Measurements from ENCODE around the gene LDOC1. TPM values are rescaled to one million over a fixed set of nuclear protein-coding genes. Genes with fewer than 3 reads are reported as not detected.

Gene LDOC1
- 53.0 TPM for polyA plus RNA-seq (2013, experiment 1 of 2)
- polyA plus RNA-seq (2013, experiment 2 of 2), result 54.7 TPM

DNA sequence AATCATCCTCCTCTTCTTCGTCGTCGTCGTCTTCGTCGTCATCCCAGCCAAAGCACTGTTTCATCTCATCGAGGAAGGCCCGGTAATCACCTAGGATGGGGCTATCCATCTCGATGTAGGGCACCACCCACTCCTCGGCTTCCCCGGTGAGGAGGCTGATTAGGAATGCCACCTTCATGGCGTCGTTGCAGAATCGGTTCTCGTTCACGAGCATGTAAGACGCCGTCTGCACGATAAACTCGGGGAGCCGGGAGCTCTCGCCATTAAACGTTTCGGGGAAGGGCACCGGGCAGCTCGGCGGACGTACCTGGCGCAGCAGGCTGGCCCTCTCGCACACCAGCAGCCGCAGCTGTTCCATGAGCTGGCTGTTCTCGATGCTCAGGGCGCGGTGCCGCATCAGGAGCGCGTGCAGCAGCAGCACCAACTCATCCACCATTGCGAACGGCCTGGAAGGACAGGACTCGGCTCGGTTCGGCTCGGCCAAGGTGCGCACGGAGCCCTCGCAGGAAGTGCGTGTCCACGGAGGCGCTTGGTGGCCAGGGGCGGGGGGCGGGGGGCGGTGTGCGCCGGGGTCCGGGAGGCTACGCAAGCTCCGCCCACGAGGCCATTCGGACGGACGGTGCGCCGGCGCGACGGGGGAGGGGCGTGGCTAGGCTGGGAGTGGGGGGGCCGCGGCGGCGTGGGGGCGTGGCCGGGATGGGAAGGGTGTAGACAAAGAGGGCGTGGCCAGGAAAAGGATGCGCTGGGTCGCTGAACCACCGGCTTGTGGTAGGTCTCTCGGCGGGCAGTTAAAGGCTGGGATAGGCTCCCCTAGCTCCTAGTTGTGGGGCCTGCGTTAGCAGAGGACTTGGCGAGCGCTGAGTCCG is at the start of gene LDOC1:
TSS of gene LDOC1 (minus strand) at position 544 of the 866 bp plus-strand sequence. CDS start at position 436, 108 bp downstream.
- no peaks in the 10 kb centered on the region for H3K27me3 ChIP-seq (ENCODE audit: insufficient read depth, low read length, poor library complexity)
- peak within 1 kb of the TSS; percentile 77 for H3K4me3 ChIP-seq (ENCODE audit: low read length)
- H4K5ac ChIP-seq (ENCODE audit: low read length), result no peak within 1 kb of the TSS
- peak within 1 kb of the TSS; percentile 29 for H3K4me2 ChIP-seq (ENCODE audit: low read length)
- no peak within 1 kb of the TSS for H2BK15ac ChIP-seq (replicated peaks; ENCODE audit: low read depth)
- no peak within 1 kb of the TSS for H3K27ac ChIP-seq (ENCODE audit: low read depth, low read length)
- H3K4me1 ChIP-seq (ENCODE audit: control insufficient read depth, low read depth, low read length), result no peaks in the 10 kb centered on the region
- no peaks in the 10 kb centered on the region for H3K79me2 ChIP-seq (ENCODE audit: control insufficient read depth, insufficient read depth, low read length)
- H3K56ac ChIP-seq (ENCODE audit: low read length), result peak within 1 kb of the TSS; percentile 93
- no peaks in the 10 kb centered on the region for H3K79me1 ChIP-seq (ENCODE audit: low read length)
- H3K4ac ChIP-seq (ENCODE audit: low read depth, low read length), result no peak within 1 kb of the TSS
- H3K36me3 ChIP-seq (ENCODE audit: control insufficient read depth, insufficient read depth, low read length), result no peaks in the 10 kb centered on the region
- no peak within 1 kb of the TSS for H2BK5ac ChIP-seq (ENCODE audit: low read length)
- H2BK120ac ChIP-seq (ENCODE audit: low read depth, low read length), result no peak within 1 kb of the TSS
- H3K18ac ChIP-seq (ENCODE audit: low read length), result no peak within 1 kb of the TSS
- H3K9ac ChIP-seq (ENCODE audit: low read length), result peak within 1 kb of the TSS; percentile 92
- no peak within 1 kb of the TSS for H2AK5ac ChIP-seq (ENCODE audit: low read length)
- no peak within 1 kb of the TSS for H4K8ac ChIP-seq (ENCODE audit: low read depth, low read length)
- DNase-seq, result peak; percentile 90
- H3K23ac ChIP-seq (ENCODE audit: low read length), result no peak within 1 kb of the TSS
- no CpG with 5 or more reads among the region's 83 CpGs for WGBS (ENCODE audit: extremely low coverage, insufficient coverage, low lambda C conversion rate)

- Histone ChIP-seq H4K5ac (ENCODE audit: low read length) (no peak overlapping the region), H3K56ac (ENCODE audit: low read length) (no peak overlapping the region), H3K4me3 (ENCODE audit: low read length) (no peak overlapping the region), H3K27me3 (ENCODE audit: insufficient read depth, low read length, poor library complexity) (no peaks in the 10 kb centered on the region), H2BK5ac (ENCODE audit: low read length) (no peak overlapping the region), H3K36me3 (ENCODE audit: control insufficient read depth, insufficient read depth, low read length) (no peaks in the 10 kb centered on the region), H3K9ac (ENCODE audit: low read length) (no peak overlapping the region), H3K4me2 (ENCODE audit: low read length) (no peak overlapping the region), H2BK120ac (ENCODE audit: low read depth, low read length) (no peak overlapping the region), H3K23ac (ENCODE audit: low read length) (no peak overlapping the region), H3K79me1 (ENCODE audit: low read length) (no peaks in the 10 kb centered on the region), H3K27ac (ENCODE audit: low read depth, low read length) (no peak overlapping the region), H4K8ac (ENCODE audit: low read depth, low read length) (no peak overlapping the region), H3K4ac (ENCODE audit: low read depth, low read length) (no peak overlapping the region), H2BK15ac (replicated peaks; ENCODE audit: low read depth) (no peak overlapping the region), H3K18ac (ENCODE audit: low read length) (no peak overlapping the region), H3K79me2 (ENCODE audit: control insufficient read depth, insufficient read depth, low read length) (no peaks in the 10 kb centered on the region), H3K4me1 (ENCODE audit: control insufficient read depth, low read depth, low read length) (no peaks in the 10 kb centered on the region), H2AK5ac (ENCODE audit: low read length) (no peak overlapping the region)
- DNase-seq, result no peak
- WGBS (ENCODE audit: extremely low coverage, insufficient coverage, low lambda C conversion rate), result no CpG with 5 or more reads among the region's 2 CpGs
Observed at GRCh38 chrX:141221611-141222010, 44.7 kb upstream of the LDOC1 start.

DNA sequence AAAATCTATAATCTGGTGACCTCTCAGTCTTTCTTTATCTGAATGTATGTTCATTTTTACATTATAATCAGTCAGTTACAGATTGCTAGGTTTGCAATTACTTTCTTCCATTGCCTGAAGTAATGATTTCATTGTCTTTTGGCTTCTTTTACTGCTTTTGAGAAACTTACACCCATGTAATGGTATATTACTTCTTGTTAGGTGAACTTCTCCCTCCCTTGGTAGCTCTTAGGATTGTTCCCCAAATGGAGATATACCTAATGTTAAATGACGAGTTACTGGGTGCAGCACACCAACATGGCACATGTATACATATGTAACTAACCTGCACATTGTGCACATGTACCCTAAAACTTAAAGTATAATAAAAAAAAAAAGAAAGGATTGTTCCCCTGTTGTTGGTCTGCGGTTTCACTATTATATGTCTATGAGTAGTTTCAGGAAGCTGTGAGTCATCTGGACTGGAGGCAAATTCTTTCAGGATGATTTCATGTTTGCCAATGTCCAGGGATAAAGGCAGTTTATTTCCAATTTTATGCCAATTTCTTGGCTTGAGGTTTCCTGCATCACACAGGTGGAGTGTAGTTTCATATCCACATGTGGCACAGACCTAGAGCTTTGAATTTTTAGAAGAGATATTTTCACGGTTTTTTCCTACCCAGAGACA is 43.5 kb upstream of the LDOC1 start:
- Histone ChIP-seq H3K56ac (ENCODE audit: low read length) (no peak overlapping the region), H3K79me2 (ENCODE audit: control insufficient read depth, insufficient read depth, low read length) (no peaks in the 10 kb centered on the region), H2BK5ac (ENCODE audit: low read length) (no peak overlapping the region), H3K9ac (ENCODE audit: low read length) (no peak overlapping the region), H3K18ac (ENCODE audit: low read length) (no peak overlapping the region), H2BK120ac (ENCODE audit: low read depth, low read length) (no peak overlapping the region), H2AK5ac (ENCODE audit: low read length) (no peak overlapping the region), H4K8ac (ENCODE audit: low read depth, low read length) (no peak overlapping the region), H3K36me3 (ENCODE audit: control insufficient read depth, insufficient read depth, low read length) (no peaks in the 10 kb centered on the region), H4K5ac (ENCODE audit: low read length) (no peak overlapping the region), H3K79me1 (ENCODE audit: low read length) (no peaks in the 10 kb centered on the region), H3K23ac (ENCODE audit: low read length) (no peak overlapping the region), H2BK15ac (replicated peaks; ENCODE audit: low read depth) (no peak overlapping the region), H3K4ac (ENCODE audit: low read depth, low read length) (no peak overlapping the region), H3K27me3 (ENCODE audit: insufficient read depth, low read length, poor library complexity) (no peaks in the 10 kb centered on the region), H3K4me2 (ENCODE audit: low read length) (no peak overlapping the region), H3K4me3 (ENCODE audit: low read length) (no peak overlapping the region), H3K27ac (ENCODE audit: low read depth, low read length) (no peak overlapping the region), H3K4me1 (ENCODE audit: control insufficient read depth, low read depth, low read length) (no peaks in the 10 kb centered on the region)
- DNase-seq, result peak; percentile 42
- WGBS (ENCODE audit: extremely low coverage, insufficient coverage, low lambda C conversion rate), result no CpG with 5 or more reads among the region's 3 CpGs

GRCh38 chrX:141214196-141214595 is 37.3 kb upstream of the LDOC1 start:
- WGBS (ENCODE audit: extremely low coverage, insufficient coverage, low lambda C conversion rate), result no CpG with 5 or more reads among the region's 1 CpG
- no peak overlapping the region for H4K8ac ChIP-seq (ENCODE audit: low read depth, low read length)

GRCh38 chrX:141201962-141202361 is 25.0 kb upstream of the LDOC1 start:
- no peaks in the 10 kb centered on the region for H3K79me1 ChIP-seq (ENCODE audit: low read length)
- H4K8ac ChIP-seq (ENCODE audit: low read depth, low read length), result no peak overlapping the region
- H3K18ac ChIP-seq (ENCODE audit: low read length), result no peak overlapping the region
- no peak overlapping the region for H2BK120ac ChIP-seq (ENCODE audit: low read depth, low read length)
- no peak overlapping the region for H3K27ac ChIP-seq (ENCODE audit: low read depth, low read length)
- H2BK5ac ChIP-seq (ENCODE audit: low read length), result no peak overlapping the region
- no peak overlapping the region for H3K9ac ChIP-seq (ENCODE audit: low read length)
- H3K4me1 ChIP-seq (ENCODE audit: control insufficient read depth, low read depth, low read length), result no peaks in the 10 kb centered on the region
- no peak for DNase-seq
- no peak overlapping the region for H3K4me3 ChIP-seq (ENCODE audit: low read length)
- H3K36me3 ChIP-seq (ENCODE audit: control insufficient read depth, insufficient read depth, low read length), result no peaks in the 10 kb centered on the region
- no peak overlapping the region for H3K4me2 ChIP-seq (ENCODE audit: low read length)
- H3K23ac ChIP-seq (ENCODE audit: low read length), result no peak overlapping the region
- H2BK15ac ChIP-seq (replicated peaks; ENCODE audit: low read depth), result no peak overlapping the region
- no peaks in the 10 kb centered on the region for H3K27me3 ChIP-seq (ENCODE audit: insufficient read depth, low read length, poor library complexity)
- WGBS (ENCODE audit: extremely low coverage, insufficient coverage, low lambda C conversion rate), result no CpG with 5 or more reads among the region's 3 CpGs
- H3K79me2 ChIP-seq (ENCODE audit: control insufficient read depth, insufficient read depth, low read length), result no peaks in the 10 kb centered on the region
- no peak overlapping the region for H2AK5ac ChIP-seq (ENCODE audit: low read length)
- H3K56ac ChIP-seq (ENCODE audit: low read length), result no peak overlapping the region
- H4K5ac ChIP-seq (ENCODE audit: low read length), result no peak overlapping the region
- no peak overlapping the region for H3K4ac ChIP-seq (ENCODE audit: low read depth, low read length)

More at GRCh38 chrX:141214196-141214595, 37.3 kb upstream of the LDOC1 start:
- no peak overlapping the region for H4K5ac ChIP-seq (ENCODE audit: low read length)
- H3K79me2 ChIP-seq (ENCODE audit: control insufficient read depth, insufficient read depth, low read length), result no peaks in the 10 kb centered on the region
- no peak overlapping the region for H2BK15ac ChIP-seq (replicated peaks; ENCODE audit: low read depth)
- no peak overlapping the region for H3K56ac ChIP-seq (ENCODE audit: low read length)
- H3K27ac ChIP-seq (ENCODE audit: low read depth, low read length), result no peak overlapping the region
- H2BK120ac ChIP-seq (ENCODE audit: low read depth, low read length), result no peak overlapping the region
- DNase-seq, result no peak
- H3K4me2 ChIP-seq (ENCODE audit: low read length), result no peak overlapping the region
- H3K79me1 ChIP-seq (ENCODE audit: low read length), result no peaks in the 10 kb centered on the region
- no peaks in the 10 kb centered on the region for H3K27me3 ChIP-seq (ENCODE audit: insufficient read depth, low read length, poor library complexity)
- no peaks in the 10 kb centered on the region for H3K36me3 ChIP-seq (ENCODE audit: control insufficient read depth, insufficient read depth, low read length)
- H3K23ac ChIP-seq (ENCODE audit: low read length), result no peak overlapping the region
- H2BK5ac ChIP-seq (ENCODE audit: low read length), result no peak overlapping the region
- no peak overlapping the region for H3K9ac ChIP-seq (ENCODE audit: low read length)
- no peak overlapping the region for H3K4ac ChIP-seq (ENCODE audit: low read depth, low read length)
- no peak overlapping the region for H3K4me3 ChIP-seq (ENCODE audit: low read length)
- no peak overlapping the region for H3K18ac ChIP-seq (ENCODE audit: low read length)
- no peak overlapping the region for H2AK5ac ChIP-seq (ENCODE audit: low read length)
- no peaks in the 10 kb centered on the region for H3K4me1 ChIP-seq (ENCODE audit: control insufficient read depth, low read depth, low read length)

Measured in mesendoderm (in vitro differentiated cells).